GM19025 (cell line): ENCODE results near the gene RRAS2.

ENCODE experiments used
- ATAC-seq: cut with Tn5 transposase; IDR thresholded peaks from one replicate; pipeline ENCODE4 v1.9.1; 2021; ENCODE audit warnings: mild to moderate bottlenecking, low read depth, moderate library complexity; ENCODE audit not compliant: unreplicated experiment

Gene RRAS2

GRCh38 chr11:14342906-14343305, 16.1 kb downstream of the RRAS2 start:
- ATAC-seq = no peak

GRCh38 chr11:14341968-14342367, 17.0 kb downstream of the RRAS2 start:
- ATAC-seq = no peak

- ATAC-seq = no peak
These were observed 18.3 kb downstream of the RRAS2 start for GRCh38 chr11:14340721-14341120.

GRCh38 chr11:14339356-14339755, 19.6 kb downstream of the RRAS2 start:
- no peak for ATAC-seq

- ATAC-seq = no peak
These were observed 22.2 kb downstream of the RRAS2 start for GRCh38 chr11:14336507-14337503.

GRCh38 chr11:14335712-14336111, 23.3 kb downstream of the RRAS2 start:
- no peak for ATAC-seq

- peak; percentile 38 for ATAC-seq
These were observed 24.1 kb downstream of the RRAS2 start for GRCh38 chr11:14334893-14335292.

- ATAC-seq = no peak
These were observed 24.8 kb downstream of the RRAS2 start for GRCh38 chr11:14334192-14334591.

- no peak for ATAC-seq
These were observed 27.4 kb downstream of the RRAS2 start for GRCh38 chr11:14331476-14332136.

GRCh38 chr11:14330881-14331280, 28.1 kb downstream of the RRAS2 start:
- no peak for ATAC-seq

GRCh38 chr11:14329702-14330101, 29.3 kb downstream of the RRAS2 start:
- no peak for ATAC-seq

- no peak for ATAC-seq
These were observed 31.9 kb downstream of the RRAS2 start for GRCh38 chr11:14327116-14327515.

GRCh38 chr11:14323118-14323676, 35.8 kb downstream of the RRAS2 start:
- no peak for ATAC-seq

GRCh38 chr11:14322510-14322909, 36.5 kb downstream of the RRAS2 start:
- ATAC-seq = no peak

- peak; percentile 47 for ATAC-seq
These were observed 39.0 kb downstream of the RRAS2 start for GRCh38 chr11:14320020-14320419.

GRCh38 chr11:14318581-14318981, 40.4 kb downstream of the RRAS2 start:
- ATAC-seq = no peak

GRCh38 chr11:14317659-14318325, 41.2 kb downstream of the RRAS2 start:
- ATAC-seq = no peak

GRCh38 chr11:14315130-14315529, 43.9 kb downstream of the RRAS2 start:
- ATAC-seq = no peak

- ATAC-seq = no peak
These were observed 44.9 kb downstream of the RRAS2 start for GRCh38 chr11:14314127-14314526.

GRCh38 chr11:14312736-14313438, 46.1 kb downstream of the RRAS2 start:
- no peak for ATAC-seq
